Measurements from ENCODE around the gene APBB1IP.

APBB1IP gene

DNA sequence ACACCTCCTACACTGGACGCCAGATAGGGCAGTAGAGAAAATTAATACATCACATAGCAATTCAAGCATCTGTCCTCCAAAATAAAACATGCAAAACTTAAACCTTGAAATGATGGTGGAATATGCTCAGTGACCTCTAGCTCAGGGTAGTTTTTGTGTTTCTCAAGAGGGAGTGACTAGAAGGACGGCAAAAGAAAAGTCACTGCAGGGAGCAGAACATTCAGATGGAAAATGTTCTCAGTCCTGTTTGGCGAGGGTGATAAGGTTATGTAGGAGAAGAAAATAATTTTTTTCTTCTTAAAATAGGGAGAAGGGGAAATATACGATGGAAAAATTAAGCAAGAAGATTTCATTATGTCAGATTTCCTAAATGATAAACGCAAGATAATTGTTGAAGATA, 50.9 kb downstream of the APBB1IP start:
- TF ChIP-seq TEAD4 (IDR thresholded peaks at IDR 0.05), result no peak
- TF ChIP-seq CREB1 (IDR thresholded peaks at IDR 0.05; ENCODE audit: low read depth), result no peak
- TF ChIP-seq EP300 (IDR thresholded peaks at IDR 0.05; ENCODE audit: borderline replicate concordance), result no peak
- no peak for TF ChIP-seq FOXM1 (IDR thresholded peaks at IDR 0.05; ENCODE audit: borderline replicate concordance, low read depth)
- no peak for TF ChIP-seq YY1 (IDR thresholded peaks at IDR 0.05; ENCODE audit: low read depth)

DNA sequence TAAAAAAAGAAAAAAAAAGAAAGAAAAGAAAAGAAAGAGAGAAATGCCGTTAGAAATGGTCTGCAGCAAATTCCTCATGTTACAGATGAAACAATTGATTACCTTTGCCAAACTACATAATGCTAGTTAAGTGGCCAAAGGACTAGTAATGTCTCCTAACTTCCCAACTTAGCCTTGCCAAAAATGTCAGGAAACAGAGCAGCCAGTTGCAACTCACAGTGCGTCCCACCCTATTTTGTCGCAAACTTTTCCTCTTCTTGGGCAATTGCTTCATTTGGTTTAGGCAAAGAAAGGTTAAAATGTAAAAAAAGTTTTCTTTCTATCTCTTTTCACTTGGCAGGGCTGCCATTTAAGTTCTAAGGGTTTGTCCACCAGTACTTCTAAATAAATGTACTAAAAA, 53.1 kb downstream of the APBB1IP start:
- TF ChIP-seq, protein P1, sequence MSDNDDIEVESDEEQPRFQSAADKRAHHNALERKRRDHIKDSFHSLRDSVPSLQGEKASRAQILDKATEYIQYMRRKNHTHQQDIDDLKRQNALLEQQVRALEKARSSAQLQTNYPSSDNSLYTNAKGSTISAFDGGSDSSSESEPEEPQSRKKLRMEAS (IDR thresholded peaks at IDR 0.05), result no peak
- TF ChIP-seq EP300 (IDR thresholded peaks at IDR 0.05; ENCODE audit: borderline replicate concordance) (no peak), RAD21 (IDR thresholded peaks at IDR 0.05; ENCODE audit: low read depth) (no peak), TEAD4 (IDR thresholded peaks at IDR 0.05) (no peak), NFIC (IDR thresholded peaks at IDR 0.05) (no peak), TCF12 (IDR thresholded peaks at IDR 0.05; ENCODE audit: low read depth) (no peak), FOXM1 (IDR thresholded peaks at IDR 0.05; ENCODE audit: borderline replicate concordance, low read depth) (no peak), CREB1 (IDR thresholded peaks at IDR 0.05; ENCODE audit: low read depth) (no peak), ZBTB7A (IDR thresholded peaks at IDR 0.05; ENCODE audit: low read depth) (no peak), EGR1 (IDR thresholded peaks at IDR 0.05) (no peak), YY1 (IDR thresholded peaks at IDR 0.05; ENCODE audit: low read depth) (no peak)
- TF ChIP-seq, protein P2, sequence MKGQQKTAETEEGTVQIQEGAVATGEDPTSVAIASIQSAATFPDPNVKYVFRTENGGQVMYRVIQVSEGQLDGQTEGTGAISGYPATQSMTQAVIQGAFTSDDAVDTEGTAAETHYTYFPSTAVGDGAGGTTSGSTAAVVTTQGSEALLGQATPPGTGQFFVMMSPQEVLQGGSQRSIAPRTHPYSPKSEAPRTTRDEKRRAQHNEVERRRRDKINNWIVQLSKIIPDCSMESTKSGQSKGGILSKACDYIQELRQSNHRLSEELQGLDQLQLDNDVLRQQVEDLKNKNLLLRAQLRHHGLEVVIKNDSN (IDR thresholded peaks at IDR 0.05), result no peak

DNA sequence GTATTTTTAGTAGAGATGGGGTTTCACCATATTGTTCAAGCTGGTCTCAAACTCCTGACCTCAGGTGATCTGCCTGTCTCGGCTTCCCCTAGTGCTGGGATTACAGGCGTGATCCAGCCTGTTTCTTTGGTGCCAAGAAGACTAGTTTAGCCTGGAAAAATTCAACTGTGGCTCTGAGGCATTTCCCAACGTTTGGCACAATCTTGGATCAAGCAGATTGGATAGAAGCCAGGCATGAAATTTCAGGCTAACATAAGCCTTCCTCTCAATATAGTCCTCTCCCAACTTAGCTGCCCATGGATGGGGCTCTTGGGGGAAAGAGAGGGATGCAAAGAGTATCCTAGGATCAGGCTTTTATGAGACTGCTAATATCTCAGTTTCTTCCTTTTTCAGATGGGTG, 53.8 kb downstream of the APBB1IP start:
- TF ChIP-seq ZBTB7A (IDR thresholded peaks at IDR 0.05; ENCODE audit: low read depth), result no peak
- TF ChIP-seq CREB1 (IDR thresholded peaks at IDR 0.05; ENCODE audit: low read depth), result no peak
- no peak for TF ChIP-seq YY1 (IDR thresholded peaks at IDR 0.05; ENCODE audit: low read depth)
- no peak for TF ChIP-seq TEAD4 (IDR thresholded peaks at IDR 0.05)

DNA sequence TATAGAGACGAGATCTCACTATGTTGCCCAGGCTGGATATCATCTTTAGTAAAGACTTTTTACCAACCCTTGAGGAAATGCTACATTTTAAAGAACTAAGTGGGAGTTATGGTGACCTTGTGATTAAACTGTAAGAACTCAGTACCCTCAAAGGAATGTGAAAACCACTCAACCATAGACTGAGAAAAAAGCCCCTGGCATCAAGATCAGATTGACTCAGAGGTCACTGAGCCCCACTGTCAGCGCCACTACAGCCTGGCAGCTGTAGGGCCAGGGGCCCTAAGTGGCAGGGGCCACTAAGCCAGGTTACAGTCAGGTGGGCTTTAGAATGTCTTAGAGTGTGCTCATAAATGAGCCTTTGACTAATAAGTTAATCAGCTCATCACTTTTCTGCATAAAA, 55.9 kb downstream of the APBB1IP start:
- TF ChIP-seq TAF1 (IDR thresholded peaks at IDR 0.05; ENCODE audit: low read depth) (no peak), TCF12 (IDR thresholded peaks at IDR 0.05; ENCODE audit: low read depth) (no peak)

DNA sequence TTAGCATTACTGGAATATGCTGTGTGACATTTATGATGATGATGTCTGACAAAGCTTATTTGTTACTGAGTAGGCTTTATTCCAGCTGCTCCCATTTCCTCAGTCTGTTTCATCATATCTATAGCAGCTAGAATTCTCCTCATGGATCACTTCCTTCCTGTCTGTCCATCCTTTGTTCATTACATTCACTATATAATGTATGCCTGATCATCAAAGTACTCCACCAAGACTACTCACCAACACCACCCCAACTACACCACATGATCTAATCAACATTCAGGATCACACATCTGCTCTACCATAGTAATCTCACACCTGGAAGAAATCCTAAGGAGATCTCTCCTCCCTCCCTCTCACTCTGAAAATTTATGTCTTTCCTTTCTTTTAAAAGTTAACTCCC, 61.3 kb downstream of the APBB1IP start:
- TF ChIP-seq FOXM1 (IDR thresholded peaks at IDR 0.05; ENCODE audit: borderline replicate concordance, low read depth) (no peak), CEBPB (IDR thresholded peaks at IDR 0.05) (no peak), EGR1 (IDR thresholded peaks at IDR 0.05) (no peak), TEAD4 (IDR thresholded peaks at IDR 0.05) (no peak), NFIC (IDR thresholded peaks at IDR 0.05) (no peak)

DNA sequence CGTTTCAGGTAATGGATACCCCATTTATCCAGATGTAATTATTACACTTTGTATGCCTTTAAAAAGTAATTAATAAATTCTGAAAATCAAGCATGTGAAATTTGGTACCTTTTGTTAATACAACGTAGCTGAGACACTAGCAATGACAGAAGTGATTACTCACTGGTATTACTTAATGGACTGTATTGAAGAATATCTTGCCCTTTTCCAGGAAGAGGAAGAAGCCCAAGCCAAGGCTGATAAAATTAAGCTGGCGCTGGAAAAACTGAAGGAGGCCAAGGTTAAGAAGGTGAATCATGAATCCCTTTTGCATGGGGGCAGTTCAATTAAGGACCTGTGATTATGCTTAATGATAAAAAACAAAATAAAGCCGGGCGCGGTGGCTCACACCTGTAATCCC, 64.8 kb downstream of the APBB1IP start:
- TF ChIP-seq ZBTB7A (IDR thresholded peaks at IDR 0.05; ENCODE audit: low read depth) (no peak), TCF12 (IDR thresholded peaks at IDR 0.05; ENCODE audit: low read depth) (no peak), EGR1 (IDR thresholded peaks at IDR 0.05) (no peak), NFIC (IDR thresholded peaks at IDR 0.05) (no peak), FOXM1 (IDR thresholded peaks at IDR 0.05; ENCODE audit: borderline replicate concordance, low read depth) (no peak), EP300 (IDR thresholded peaks at IDR 0.05; ENCODE audit: borderline replicate concordance) (no peak), YY1 (IDR thresholded peaks at IDR 0.05; ENCODE audit: low read depth) (no peak), CREB1 (IDR thresholded peaks at IDR 0.05; ENCODE audit: low read depth) (no peak), TAF1 (IDR thresholded peaks at IDR 0.05; ENCODE audit: low read depth) (no peak), CEBPB (IDR thresholded peaks at IDR 0.05) (no peak), TEAD4 (IDR thresholded peaks at IDR 0.05) (no peak)
- TF ChIP-seq, protein P3, sequence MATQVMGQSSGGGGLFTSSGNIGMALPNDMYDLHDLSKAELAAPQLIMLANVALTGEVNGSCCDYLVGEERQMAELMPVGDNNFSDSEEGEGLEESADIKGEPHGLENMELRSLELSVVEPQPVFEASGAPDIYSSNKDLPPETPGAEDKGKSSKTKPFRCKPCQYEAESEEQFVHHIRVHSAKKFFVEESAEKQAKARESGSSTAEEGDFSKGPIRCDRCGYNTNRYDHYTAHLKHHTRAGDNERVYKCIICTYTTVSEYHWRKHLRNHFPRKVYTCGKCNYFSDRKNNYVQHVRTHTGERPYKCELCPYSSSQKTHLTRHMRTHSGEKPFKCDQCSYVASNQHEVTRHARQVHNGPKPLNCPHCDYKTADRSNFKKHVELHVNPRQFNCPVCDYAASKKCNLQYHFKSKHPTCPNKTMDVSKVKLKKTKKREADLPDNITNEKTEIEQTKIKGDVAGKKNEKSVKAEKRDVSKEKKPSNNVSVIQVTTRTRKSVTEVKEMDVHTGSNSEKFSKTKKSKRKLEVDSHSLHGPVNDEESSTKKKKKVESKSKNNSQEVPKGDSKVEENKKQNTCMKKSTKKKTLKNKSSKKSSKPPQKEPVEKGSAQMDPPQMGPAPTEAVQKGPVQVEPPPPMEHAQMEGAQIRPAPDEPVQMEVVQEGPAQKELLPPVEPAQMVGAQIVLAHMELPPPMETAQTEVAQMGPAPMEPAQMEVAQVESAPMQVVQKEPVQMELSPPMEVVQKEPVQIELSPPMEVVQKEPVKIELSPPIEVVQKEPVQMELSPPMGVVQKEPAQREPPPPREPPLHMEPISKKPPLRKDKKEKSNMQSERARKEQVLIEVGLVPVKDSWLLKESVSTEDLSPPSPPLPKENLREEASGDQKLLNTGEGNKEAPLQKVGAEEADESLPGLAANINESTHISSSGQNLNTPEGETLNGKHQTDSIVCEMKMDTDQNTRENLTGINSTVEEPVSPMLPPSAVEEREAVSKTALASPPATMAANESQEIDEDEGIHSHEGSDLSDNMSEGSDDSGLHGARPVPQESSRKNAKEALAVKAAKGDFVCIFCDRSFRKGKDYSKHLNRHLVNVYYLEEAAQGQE (IDR thresholded peaks at IDR 0.05; ENCODE audit: low read depth), result no peak
- TF ChIP-seq, protein P2 (IDR thresholded peaks at IDR 0.05), result no peak

DNA sequence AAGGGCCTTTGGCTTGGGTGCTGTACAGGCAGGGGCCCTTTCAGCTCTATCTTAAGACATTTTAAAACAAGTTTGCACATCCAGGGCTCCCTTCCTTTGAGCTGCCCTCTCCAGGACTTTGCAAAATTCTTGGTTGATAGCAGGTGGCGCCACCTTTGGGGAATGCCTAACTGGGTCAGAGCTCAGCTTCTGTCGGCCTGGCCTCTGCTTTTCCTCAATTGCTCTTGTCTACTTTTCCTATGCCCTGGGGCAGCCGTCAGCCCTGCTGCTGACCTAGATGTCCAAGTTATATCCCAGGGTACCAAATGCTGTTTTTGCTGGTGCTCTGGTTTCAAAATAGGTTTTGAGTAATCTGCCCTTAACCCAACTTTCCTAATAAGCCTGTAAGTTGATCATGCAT, 65.8 kb downstream of the APBB1IP start:
- TF ChIP-seq YY1 (IDR thresholded peaks at IDR 0.05; ENCODE audit: low read depth) (no peak), FOXM1 (IDR thresholded peaks at IDR 0.05; ENCODE audit: borderline replicate concordance, low read depth) (no peak)

DNA sequence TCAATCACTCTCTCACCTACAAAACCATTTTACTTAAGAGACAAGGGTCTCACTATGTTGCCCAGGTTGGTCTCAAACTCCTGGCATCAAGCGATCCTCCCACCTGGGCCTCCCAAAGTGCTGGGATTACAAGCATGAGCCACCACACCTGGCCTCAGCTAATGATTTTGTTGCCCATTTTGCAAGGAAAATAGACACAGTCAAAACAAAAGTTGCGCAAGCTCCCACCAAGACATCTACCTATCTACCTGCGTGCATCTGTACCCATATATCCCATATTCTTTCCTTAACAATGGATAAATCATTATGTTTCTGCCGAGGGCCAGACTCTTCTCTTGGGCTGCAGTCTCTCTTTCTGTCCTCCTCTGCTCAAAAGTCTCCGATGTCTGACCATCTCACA, 67.3 kb downstream of the APBB1IP start:
- TF ChIP-seq TEAD4 (IDR thresholded peaks at IDR 0.05) (no peak), EP300 (IDR thresholded peaks at IDR 0.05; ENCODE audit: borderline replicate concordance) (no peak), CREB1 (IDR thresholded peaks at IDR 0.05; ENCODE audit: low read depth) (no peak), YY1 (IDR thresholded peaks at IDR 0.05; ENCODE audit: low read depth) (no peak), NFIC (IDR thresholded peaks at IDR 0.05) (no peak), TCF12 (IDR thresholded peaks at IDR 0.05; ENCODE audit: low read depth) (no peak), RAD21 (IDR thresholded peaks at IDR 0.05; ENCODE audit: low read depth) (no peak), EGR1 (IDR thresholded peaks at IDR 0.05) (no peak), ZBTB7A (IDR thresholded peaks at IDR 0.05; ENCODE audit: low read depth) (no peak), CEBPB (IDR thresholded peaks at IDR 0.05) (no peak), TAF1 (IDR thresholded peaks at IDR 0.05; ENCODE audit: low read depth) (no peak)
- TF ChIP-seq, protein P1 (IDR thresholded peaks at IDR 0.05), result no peak
- TF ChIP-seq, protein P2 (IDR thresholded peaks at IDR 0.05), result no peak
- TF ChIP-seq, protein P3 (IDR thresholded peaks at IDR 0.05; ENCODE audit: low read depth), result no peak
